Activated naive CD4-positive, alpha-beta T cell treated with anti-CD3 and anti-CD28 coated beads, Interleukin-2, amount 50 U/mL, for 72 hours (primary cell): ENCODE data around the gene TRPM1. TPM values are rescaled to one million over a fixed set of nuclear protein-coding genes. Genes with fewer than 3 reads are reported as not detected.

Experiments used
- ATAC-seq, 2 donors: fragments of 150-1000 bp; cut with Tn5 transposase; 2 replicates each; pipeline ENCODE4 v1.10.0; 2021; ENCODE audit warnings: mild to moderate bottlenecking in 2 of 2, moderate library complexity in 2 of 2
- DNase-seq, 2 donors: peaks; one replicate each; pipeline ENCODE4 v3.0.0; 2021 to 2022; ENCODE audit warnings: low spot score in 2 of 2
- H3K27ac Mint-ChIP-seq, 2 donors: one replicate each; pipeline ENCODE4 v1.8.0; 2022; ENCODE audit warnings: mild to moderate bottlenecking in 2 of 2, mixed read lengths in 2 of 2
- H3K36me3 Mint-ChIP-seq, 2 donors: one replicate each; pipeline ENCODE4 v1.8.0; 2022; ENCODE audit warnings: mixed read lengths in 2 of 2
- H3K9me3 Mint-ChIP-seq, 2 donors: one replicate each; pipeline ENCODE4 v1.8.0; 2022; ENCODE audit warnings: mixed read lengths in 2 of 2
- total RNA-seq, 2 donors: library from RNA; stranded (reverse); gene quantifications; one replicate each; pipeline ENCODE4 v1.2.3, GENCODE V29; 2022

Gene TRPM1
- total RNA-seq, 2 donors from 2014 or later: not detected

GRCh38 chr15:31128919-31129768, 27.6 kb upstream of the TRPM1 start:
- Mint-ChIP-seq H3K36me3 (no peaks in the 10 kb centered on the region), H3K27ac (no peak overlapping the region), H3K9me3 (no peaks in the 10 kb centered on the region)
- ATAC-seq (peak; percentile 79 to 82), DNase-seq (peak; percentile 63 to 84)

GRCh38 chr15:31128477-31128876, 27.0 kb upstream of the TRPM1 start:
- no peaks in the 10 kb centered on the region for H3K9me3 Mint-ChIP-seq
- no peaks in the 10 kb centered on the region for H3K36me3 Mint-ChIP-seq
- no peak for ATAC-seq
- DNase-seq: no peak
- no peak overlapping the region for H3K27ac Mint-ChIP-seq

GRCh38 chr15:31127596-31128261, 26.2 kb upstream of the TRPM1 start:
- Mint-ChIP-seq H3K27ac (no peak overlapping the region), H3K36me3 (no peaks in the 10 kb centered on the region), H3K9me3 (no peaks in the 10 kb centered on the region)
- DNase-seq (no peak), ATAC-seq (no peak)

GRCh38 chr15:31125061-31125460, 23.5 kb upstream of the TRPM1 start:
- H3K27ac Mint-ChIP-seq: no peak overlapping the region
- no peak for DNase-seq

GRCh38 chr15:31116423-31117030, 15.0 kb upstream of the TRPM1 start:
- Mint-ChIP-seq H3K27ac (no peak overlapping the region), H3K36me3 (peaks cover 10 to 14% of the 10 kb centered on the region in 2 donors), H3K9me3 (peaks cover 13 to 16% of the 10 kb centered on the region in 2 donors)
- no peak for DNase-seq
- no peak for ATAC-seq

More at GRCh38 chr15:31125061-31125460, 23.5 kb upstream of the TRPM1 start:
- no peak for ATAC-seq
- H3K9me3 Mint-ChIP-seq: peaks cover 0 to 5% of the 10 kb centered on the region in 2 donors
- H3K36me3 Mint-ChIP-seq: no peaks in the 10 kb centered on the region

GRCh38 chr15:31111091-31111647, 9.6 kb upstream of the TRPM1 start:
- Mint-ChIP-seq H3K27ac (no peak overlapping the region), H3K9me3 (peaks cover 12 to 13% of the 10 kb centered on the region in 2 donors), H3K36me3 (peaks cover 10 to 14% of the 10 kb centered on the region in 2 donors)
- no peak for ATAC-seq
- DNase-seq: no peak

GRCh38 chr15:31108836-31109235, 7.3 kb upstream of the TRPM1 start:
- DNase-seq (no peak), ATAC-seq (no peak)
- peaks cover 3 to 5% of the 10 kb centered on the region in 2 donors for H3K36me3 Mint-ChIP-seq
- no peak overlapping the region for H3K27ac Mint-ChIP-seq
- peaks cover 3 to 4% of the 10 kb centered on the region in 2 donors for H3K9me3 Mint-ChIP-seq

- H3K9me3 Mint-ChIP-seq: no peaks in the 10 kb centered on the region
- ATAC-seq (no peak), DNase-seq (no peak)
- H3K27ac Mint-ChIP-seq: no peak overlapping the region
- H3K36me3 Mint-ChIP-seq: no peaks in the 10 kb centered on the region
These were observed 5.2 kb upstream of the TRPM1 start for GRCh38 chr15:31106495-31107300.

GRCh38 chr15:31104003-31104402, 2.5 kb upstream of the TRPM1 start:
- DNase-seq: no peak

GRCh38 chr15:31102374-31103342, 1.1 kb upstream of the TRPM1 start:
- DNase-seq (no peak), ATAC-seq (no peak)
- H3K36me3 Mint-ChIP-seq: no peaks in the 10 kb centered on the region
- no peaks in the 10 kb centered on the region for H3K9me3 Mint-ChIP-seq
- H3K27ac Mint-ChIP-seq: no peak overlapping the region

More at GRCh38 chr15:31104003-31104402, 2.5 kb upstream of the TRPM1 start:
- no peaks in the 10 kb centered on the region for H3K36me3 Mint-ChIP-seq
- no peak overlapping the region for H3K27ac Mint-ChIP-seq
- H3K9me3 Mint-ChIP-seq: no peaks in the 10 kb centered on the region
- no peak for ATAC-seq

- no peaks in the 10 kb centered on the region for H3K36me3 Mint-ChIP-seq
- no peaks in the 10 kb centered on the region for H3K9me3 Mint-ChIP-seq
- no peak overlapping the region for H3K27ac Mint-ChIP-seq
- ATAC-seq (no peak), DNase-seq (no peak)
These were observed 455 bp upstream of the TRPM1 start for GRCh38 chr15:31102039-31102321.

- H3K36me3 Mint-ChIP-seq: no peaks in the 10 kb centered on the region
- no peaks in the 10 kb centered on the region for H3K9me3 Mint-ChIP-seq
- ATAC-seq (no peak), DNase-seq (no peak)
- H3K27ac Mint-ChIP-seq: no peak overlapping the region
These were observed 787 bp downstream of the TRPM1 start for GRCh38 chr15:31100738-31101137.

GRCh38 chr15:31098953-31099740, 2.4 kb downstream of the TRPM1 start:
- no peak for DNase-seq
- H3K36me3 Mint-ChIP-seq: no peaks in the 10 kb centered on the region
- no peak overlapping the region for H3K27ac Mint-ChIP-seq
- ATAC-seq: no peak
- H3K9me3 Mint-ChIP-seq: no peaks in the 10 kb centered on the region

GRCh38 chr15:31098491-31098917, 3.0 kb downstream of the TRPM1 start:
- Mint-ChIP-seq H3K27ac (no peak overlapping the region), H3K36me3 (no peaks in the 10 kb centered on the region), H3K9me3 (no peaks in the 10 kb centered on the region)
- ATAC-seq: no peak
- no peak for DNase-seq

- Mint-ChIP-seq H3K9me3 (no peaks in the 10 kb centered on the region), H3K27ac (no peak overlapping the region), H3K36me3 (no peaks in the 10 kb centered on the region)
- ATAC-seq (no peak), DNase-seq (no peak)
These were observed 5.0 kb downstream of the TRPM1 start for GRCh38 chr15:31096563-31096962.
